H1 (cell line): ENCODE results near the gene NEU2. TPM values are rescaled to one million over a fixed set of nuclear protein-coding genes. Genes with fewer than 3 reads are reported as not detected.

Source experiments
- CTBP2 ChIP-seq: IDR thresholded peaks from 2 replicates; pipeline ENCODE4 v1.7.0; 2011; ENCODE audit warnings: borderline replicate concordance, mild to moderate bottlenecking, moderate library complexity, mixed read lengths, low read length; ENCODE audit not compliant: insufficient read depth, insufficient read length
- PHF8 ChIP-seq: fragments of 200-600 bp; sonication (generic); conservative IDR thresholded peaks from 2 replicates; pipeline ENCODE4 v1.7.1; 2012; ENCODE audit warnings: low read depth, mild to moderate bottlenecking, inconsistent platforms, low read length, moderate library complexity
- SIN3A ChIP-seq, 2 experiments: IDR thresholded peaks in 1 of 2; conservative IDR thresholded peaks in 1 of 2; 2 replicates each; pipeline ENCODE4 v1.6.1; 2011 to 2012; ENCODE audit warnings: low read length in 2 of 2, improper control_type of control experiment in 1 of 2, low read depth in 1 of 2, mild to moderate bottlenecking in 1 of 2
- polyA plus RNA-seq, 7 experiments: library from polyadenylated mRNA; depleted of rRNA in 3 of 7; stranded (reverse) in 5 of 7; unstranded in 2 of 7; fragments of >200 nt in 5 of 7; fragments of 200-250 nt in 2 of 7; gene quantifications; 1 replicate in 5 of 7; 2 replicates in 1 of 7; 4 replicates in 1 of 7; pipeline versions ENCODE4 v1.2.1 to v1.2.3, GENCODE V29; 2011 to 2013; ENCODE audit warnings: missing spikeins in 2 of 7, mixed read lengths in 2 of 7
- total RNA-seq: library from RNA; stranded (reverse); fragmentation: NEBNext Ultra II Directional; extraction: Animal tissue kit (Norgen Biotek cat#: 25700); gene quantifications from 2 replicates; pipeline ENCODE4 v1.2.1, GENCODE V29; 2021
- TF ChIP-seq, protein P1 (sequence below): fragments of 300-600 bp; sonication (generic); IDR thresholded peaks from 2 replicates; pipeline ENCODE4 v1.7.1; 2012; ENCODE audit warnings: low read length, moderate library complexity, mild to moderate bottlenecking, inconsistent platforms; ENCODE audit not compliant: insufficient replicate concordance

NEU2 gene
- total and polyA plus RNA-seq, 2 of the 8 experiments (the other 6 are each of a cell fraction or from before 2014, with no cell fraction given): 0.12 TPM; not detected in 1

DNA sequence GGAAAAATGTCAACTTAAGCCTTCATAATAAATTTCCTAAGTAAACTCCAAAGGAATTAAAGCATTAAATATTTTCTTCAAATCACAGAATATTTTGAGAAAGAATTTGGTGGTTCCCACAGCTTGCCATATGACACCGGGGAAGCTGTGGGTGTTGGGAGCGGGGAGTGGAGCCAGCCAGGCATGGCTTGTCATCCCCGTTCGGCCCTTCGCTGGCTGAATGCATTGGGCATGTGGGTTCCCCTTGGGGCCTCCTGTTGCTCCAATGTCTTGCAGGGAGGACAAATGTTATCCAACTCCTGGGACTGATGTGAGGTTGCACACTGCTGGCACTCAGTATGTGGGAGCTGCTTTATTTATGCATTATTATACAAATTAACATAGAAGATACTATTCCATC lies 38.0 kb upstream of the NEU2 start (continued):
- TF ChIP-seq, protein P1, sequence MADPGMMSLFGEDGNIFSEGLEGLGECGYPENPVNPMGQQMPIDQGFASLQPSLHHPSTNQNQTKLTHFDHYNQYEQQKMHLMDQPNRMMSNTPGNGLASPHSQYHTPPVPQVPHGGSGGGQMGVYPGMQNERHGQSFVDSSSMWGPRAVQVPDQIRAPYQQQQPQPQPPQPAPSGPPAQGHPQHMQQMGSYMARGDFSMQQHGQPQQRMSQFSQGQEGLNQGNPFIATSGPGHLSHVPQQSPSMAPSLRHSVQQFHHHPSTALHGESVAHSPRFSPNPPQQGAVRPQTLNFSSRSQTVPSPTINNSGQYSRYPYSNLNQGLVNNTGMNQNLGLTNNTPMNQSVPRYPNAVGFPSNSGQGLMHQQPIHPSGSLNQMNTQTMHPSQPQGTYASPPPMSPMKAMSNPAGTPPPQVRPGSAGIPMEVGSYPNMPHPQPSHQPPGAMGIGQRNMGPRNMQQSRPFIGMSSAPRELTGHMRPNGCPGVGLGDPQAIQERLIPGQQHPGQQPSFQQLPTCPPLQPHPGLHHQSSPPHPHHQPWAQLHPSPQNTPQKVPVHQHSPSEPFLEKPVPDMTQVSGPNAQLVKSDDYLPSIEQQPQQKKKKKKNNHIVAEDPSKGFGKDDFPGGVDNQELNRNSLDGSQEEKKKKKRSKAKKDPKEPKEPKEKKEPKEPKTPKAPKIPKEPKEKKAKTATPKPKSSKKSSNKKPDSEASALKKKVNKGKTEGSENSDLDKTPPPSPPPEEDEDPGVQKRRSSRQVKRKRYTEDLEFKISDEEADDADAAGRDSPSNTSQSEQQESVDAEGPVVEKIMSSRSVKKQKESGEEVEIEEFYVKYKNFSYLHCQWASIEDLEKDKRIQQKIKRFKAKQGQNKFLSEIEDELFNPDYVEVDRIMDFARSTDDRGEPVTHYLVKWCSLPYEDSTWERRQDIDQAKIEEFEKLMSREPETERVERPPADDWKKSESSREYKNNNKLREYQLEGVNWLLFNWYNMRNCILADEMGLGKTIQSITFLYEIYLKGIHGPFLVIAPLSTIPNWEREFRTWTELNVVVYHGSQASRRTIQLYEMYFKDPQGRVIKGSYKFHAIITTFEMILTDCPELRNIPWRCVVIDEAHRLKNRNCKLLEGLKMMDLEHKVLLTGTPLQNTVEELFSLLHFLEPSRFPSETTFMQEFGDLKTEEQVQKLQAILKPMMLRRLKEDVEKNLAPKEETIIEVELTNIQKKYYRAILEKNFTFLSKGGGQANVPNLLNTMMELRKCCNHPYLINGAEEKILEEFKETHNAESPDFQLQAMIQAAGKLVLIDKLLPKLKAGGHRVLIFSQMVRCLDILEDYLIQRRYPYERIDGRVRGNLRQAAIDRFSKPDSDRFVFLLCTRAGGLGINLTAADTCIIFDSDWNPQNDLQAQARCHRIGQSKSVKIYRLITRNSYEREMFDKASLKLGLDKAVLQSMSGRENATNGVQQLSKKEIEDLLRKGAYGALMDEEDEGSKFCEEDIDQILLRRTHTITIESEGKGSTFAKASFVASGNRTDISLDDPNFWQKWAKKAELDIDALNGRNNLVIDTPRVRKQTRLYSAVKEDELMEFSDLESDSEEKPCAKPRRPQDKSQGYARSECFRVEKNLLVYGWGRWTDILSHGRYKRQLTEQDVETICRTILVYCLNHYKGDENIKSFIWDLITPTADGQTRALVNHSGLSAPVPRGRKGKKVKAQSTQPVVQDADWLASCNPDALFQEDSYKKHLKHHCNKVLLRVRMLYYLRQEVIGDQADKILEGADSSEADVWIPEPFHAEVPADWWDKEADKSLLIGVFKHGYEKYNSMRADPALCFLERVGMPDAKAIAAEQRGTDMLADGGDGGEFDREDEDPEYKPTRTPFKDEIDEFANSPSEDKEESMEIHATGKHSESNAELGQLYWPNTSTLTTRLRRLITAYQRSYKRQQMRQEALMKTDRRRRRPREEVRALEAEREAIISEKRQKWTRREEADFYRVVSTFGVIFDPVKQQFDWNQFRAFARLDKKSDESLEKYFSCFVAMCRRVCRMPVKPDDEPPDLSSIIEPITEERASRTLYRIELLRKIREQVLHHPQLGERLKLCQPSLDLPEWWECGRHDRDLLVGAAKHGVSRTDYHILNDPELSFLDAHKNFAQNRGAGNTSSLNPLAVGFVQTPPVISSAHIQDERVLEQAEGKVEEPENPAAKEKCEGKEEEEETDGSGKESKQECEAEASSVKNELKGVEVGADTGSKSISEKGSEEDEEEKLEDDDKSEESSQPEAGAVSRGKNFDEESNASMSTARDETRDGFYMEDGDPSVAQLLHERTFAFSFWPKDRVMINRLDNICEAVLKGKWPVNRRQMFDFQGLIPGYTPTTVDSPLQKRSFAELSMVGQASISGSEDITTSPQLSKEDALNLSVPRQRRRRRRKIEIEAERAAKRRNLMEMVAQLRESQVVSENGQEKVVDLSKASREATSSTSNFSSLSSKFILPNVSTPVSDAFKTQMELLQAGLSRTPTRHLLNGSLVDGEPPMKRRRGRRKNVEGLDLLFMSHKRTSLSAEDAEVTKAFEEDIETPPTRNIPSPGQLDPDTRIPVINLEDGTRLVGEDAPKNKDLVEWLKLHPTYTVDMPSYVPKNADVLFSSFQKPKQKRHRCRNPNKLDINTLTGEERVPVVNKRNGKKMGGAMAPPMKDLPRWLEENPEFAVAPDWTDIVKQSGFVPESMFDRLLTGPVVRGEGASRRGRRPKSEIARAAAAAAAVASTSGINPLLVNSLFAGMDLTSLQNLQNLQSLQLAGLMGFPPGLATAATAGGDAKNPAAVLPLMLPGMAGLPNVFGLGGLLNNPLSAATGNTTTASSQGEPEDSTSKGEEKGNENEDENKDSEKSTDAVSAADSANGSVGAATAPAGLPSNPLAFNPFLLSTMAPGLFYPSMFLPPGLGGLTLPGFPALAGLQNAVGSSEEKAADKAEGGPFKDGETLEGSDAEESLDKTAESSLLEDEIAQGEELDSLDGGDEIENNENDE: no peak
- TF ChIP-seq CTBP2 (no peak), PHF8 (no peak), SIN3A (conservative IDR thresholded peaks at IDR 0.05 in 1 of 2, IDR thresholded peaks at IDR 0.05 in 1 of 2; ENCODE audit: low read depth in 1 of 2, low read length in 2 of 2) (no peak)
